Anterior cingulate cortex (tissue), 58 donors: ENCODE results near the gene CTSH.
A peak's percentile ranks its signal among the peaks of the same experiment; 100 is the strongest.
"Not testable (repeated sequence)": the region's sequence is repeated elsewhere in the genome, so short reads cannot be mapped to it uniquely, and the experiment has no call there.

Source experiments
- DNase-seq, 58 donors: peaks; one replicate each; lab custom pipeline; 2025; lab: John Stamatoyannopoulos, UW

CTSH gene

GRCh38 chr15:78944202-78944625, 632 bp downstream of the CTSH start:
- no peak for DNase-seq

DNA sequence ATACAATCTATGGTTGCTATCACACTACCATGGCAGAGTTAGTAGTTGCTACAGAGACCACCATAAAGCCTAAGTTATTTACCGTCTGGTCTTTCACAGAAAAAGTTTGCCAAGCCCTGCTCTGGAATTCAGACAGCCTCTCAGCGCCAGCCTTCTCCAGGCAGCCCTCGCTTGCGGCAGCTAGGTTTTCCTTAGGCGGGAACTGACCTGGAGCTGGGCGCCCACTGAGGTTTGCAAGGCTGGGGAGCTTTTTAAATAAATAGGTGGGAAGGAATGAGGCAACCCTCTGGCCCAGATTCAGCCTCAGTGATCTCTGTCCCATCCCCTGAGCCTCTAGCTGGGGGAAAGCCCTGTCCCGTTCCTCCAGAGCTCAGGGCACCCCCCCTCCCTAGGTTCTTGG, 1.2 kb downstream of the CTSH start:
- DNase-seq, result no peak

- no peak for DNase-seq
These were observed 2.1 kb downstream of the CTSH start for GRCh38 chr15:78942741-78943140.

GRCh38 chr15:78938658-78939488, 6.0 kb downstream of the CTSH start:
- DNase-seq, result no peak

GRCh38 chr15:78937132-78937739, 7.6 kb downstream of the CTSH start:
- DNase-seq, result no peak

GRCh38 chr15:78934655-78935023, 10.2 kb downstream of the CTSH start:
- no peak for DNase-seq

DNA sequence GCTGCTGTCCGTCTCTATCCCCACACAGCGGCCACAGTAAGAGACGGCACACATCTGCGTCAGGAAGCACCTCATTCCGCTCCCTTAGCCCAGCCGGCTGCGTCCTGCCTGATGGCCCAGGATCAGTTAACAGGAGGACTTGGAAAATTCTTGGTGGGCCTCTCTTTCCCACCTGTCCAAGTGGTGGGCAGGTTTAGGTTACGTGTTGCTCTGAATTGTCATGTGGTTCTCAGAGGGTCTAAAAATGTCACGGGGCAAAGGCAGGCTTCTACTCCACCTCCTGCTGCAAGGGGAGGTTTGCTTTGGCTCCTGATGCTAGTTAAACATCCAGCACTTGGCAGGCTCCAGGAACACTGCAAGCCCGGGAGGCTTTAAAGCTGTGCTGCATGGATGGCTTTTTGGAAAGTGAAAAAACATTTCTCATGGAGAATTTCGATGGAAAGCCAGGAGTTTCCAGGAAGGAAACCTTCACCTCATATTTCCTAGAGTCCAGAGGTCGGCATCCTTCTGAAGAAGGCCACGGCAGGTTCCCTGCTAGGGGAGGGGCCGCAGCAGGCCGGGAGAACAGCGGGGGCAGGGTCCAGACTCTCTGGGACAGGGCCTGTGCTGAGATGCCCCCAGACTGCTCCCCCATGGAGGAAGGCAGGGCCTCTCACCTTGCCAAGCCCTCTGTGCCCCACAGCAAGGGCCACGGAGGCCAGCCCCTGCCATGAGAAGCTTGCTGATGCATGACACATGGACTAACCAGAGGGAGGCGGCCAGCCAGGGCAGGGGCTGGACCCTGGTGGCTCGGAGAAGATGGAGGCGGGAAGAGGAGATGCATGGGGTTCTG, 10.8 kb downstream of the CTSH start:
- peak in 12 of 58 donors; percentile 18 to 32 (median 25) for DNase-seq

DNA sequence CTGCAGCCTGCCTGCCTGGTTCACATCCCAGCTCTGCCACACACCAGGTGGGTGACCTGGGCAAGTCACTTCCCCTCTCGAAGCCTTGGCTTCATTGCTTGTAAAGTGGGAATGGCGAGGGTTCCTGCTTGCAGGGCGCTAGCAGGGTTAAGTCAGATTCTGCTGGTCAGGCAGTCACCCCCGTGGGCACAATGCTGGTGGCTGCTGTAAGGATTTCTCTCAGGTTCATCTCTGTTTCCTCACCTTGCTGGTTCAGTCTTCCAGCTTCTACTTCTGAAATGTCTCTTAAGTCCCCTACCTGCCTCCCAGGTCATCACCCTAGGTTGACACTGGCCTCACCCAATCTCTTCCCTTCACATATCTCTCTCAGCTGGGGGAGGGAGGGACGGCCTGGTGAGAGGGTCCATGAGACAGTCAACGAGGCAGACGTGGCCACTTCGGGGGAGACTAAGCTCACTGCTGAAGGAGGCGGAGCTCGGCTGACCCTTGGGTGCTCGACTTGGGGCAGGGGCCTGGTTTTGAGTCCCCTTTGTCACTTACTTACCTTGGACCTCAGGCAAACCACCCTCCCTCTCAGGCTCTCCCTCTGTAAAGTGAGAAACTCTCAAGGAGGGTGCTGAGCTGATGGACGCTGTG, 11.5 kb downstream of the CTSH start:
- no peak for DNase-seq

- DNase-seq, result peak in 2 of 58 donors; percentile 17 to 29
These were observed 12.5 kb downstream of the CTSH start for GRCh38 chr15:78932258-78932808.

DNA sequence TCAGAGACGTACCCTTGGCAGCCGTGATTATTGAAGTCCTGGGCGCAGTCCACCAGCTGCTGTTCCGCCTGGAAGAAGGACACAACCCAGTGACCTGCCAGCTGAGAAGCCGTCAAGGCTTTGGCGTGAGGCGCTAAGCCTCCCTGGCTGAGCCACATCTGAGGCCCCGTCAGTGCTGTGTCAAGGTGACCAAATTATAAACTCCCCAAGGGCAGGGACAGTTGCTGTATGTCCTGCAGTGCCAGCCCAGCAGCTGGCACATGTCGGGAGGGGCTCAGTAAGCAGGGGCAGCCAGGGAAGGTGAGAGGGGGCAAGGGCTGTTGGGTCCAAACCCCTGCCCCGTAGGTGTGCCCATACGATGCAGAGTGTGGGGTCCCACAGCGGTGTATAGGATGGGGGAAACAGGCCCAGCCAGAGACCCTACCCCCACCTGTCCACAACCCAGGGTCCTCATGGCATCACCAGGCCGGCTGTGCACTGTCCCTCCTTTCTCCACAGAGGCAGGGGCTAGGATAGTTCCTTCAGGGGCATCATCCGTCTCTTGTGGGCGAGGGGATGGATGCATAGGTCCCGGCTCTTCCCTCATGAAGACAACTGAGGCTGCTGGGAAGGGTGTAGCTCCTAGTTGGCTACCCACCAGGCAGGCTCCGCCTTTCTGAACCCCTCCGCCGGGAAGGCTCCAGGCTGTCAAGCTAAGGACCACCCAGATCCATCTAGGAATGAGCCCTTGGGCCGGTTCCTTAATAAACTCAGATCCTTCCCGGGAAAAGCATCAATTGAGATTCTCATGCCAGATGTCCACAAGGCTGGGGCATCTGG, 13.2 kb downstream of the CTSH start:
- no peak for DNase-seq

- DNase-seq, result no peak
These were observed 14.1 kb downstream of the CTSH start for GRCh38 chr15:78930577-78931388.

DNA sequence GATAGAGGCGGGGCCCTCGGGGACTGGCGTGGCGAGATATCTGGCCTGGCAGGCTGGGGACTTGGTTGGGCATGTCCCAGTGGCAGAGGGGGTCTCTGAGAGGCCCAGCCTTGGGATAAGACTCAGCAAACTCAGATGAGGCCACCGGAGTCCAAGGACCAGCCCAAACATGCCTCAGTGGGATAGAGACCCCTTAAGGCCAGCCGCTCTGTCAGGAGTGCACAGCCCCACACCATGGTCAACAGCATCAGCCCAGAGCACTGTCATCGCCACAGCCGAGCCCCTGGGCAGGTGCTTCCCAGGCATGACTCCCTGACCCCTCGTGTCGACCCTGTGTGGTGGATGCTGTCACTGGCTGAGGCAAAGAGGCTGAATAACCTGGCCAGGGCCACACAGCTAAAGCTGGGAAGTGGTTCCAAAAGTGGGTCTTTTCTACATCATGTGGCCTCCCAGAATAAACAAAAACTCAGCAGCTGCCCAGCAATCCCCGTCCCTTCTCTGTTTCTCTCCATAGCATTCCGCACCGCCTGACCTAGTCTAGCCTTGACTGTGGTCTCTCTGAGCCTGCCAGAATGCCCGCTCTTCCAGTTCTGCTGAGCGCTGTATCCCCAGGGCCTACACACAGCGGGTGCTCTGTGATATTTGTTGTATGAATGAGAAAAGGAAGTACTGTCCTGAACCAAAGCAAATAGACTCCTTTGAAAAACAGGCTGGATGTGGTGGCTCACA, 15.1 kb downstream of the CTSH start:
- no peak for DNase-seq

DNA sequence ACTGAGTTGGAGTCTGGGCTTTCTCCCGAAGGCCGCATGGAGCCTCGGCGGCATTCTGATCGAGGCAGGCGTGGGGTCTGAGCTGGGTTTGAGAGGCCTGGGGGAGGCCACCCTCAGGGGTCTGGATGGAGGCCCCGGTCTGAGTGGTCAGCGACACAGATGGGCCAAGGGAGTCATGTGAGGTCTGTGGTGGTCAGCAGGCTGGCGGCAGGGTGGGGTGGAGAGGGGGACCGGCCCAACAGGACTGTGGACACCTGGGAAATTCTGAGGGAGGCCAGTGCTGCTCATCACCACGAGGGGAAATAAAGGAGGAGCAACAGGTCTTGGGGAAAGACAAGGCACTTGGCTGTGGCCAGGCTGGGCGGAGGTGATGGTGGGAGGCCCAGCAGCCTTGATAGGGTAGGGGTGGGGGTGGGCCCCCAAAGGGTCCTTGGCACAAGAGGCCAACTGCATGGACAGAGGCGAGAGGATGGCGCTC, 16.2 kb downstream of the CTSH start:
- no peak for DNase-seq

- not testable (repeated sequence) for DNase-seq
These were observed 16.7 kb downstream of the CTSH start for GRCh38 chr15:78928176-78928575.

DNA sequence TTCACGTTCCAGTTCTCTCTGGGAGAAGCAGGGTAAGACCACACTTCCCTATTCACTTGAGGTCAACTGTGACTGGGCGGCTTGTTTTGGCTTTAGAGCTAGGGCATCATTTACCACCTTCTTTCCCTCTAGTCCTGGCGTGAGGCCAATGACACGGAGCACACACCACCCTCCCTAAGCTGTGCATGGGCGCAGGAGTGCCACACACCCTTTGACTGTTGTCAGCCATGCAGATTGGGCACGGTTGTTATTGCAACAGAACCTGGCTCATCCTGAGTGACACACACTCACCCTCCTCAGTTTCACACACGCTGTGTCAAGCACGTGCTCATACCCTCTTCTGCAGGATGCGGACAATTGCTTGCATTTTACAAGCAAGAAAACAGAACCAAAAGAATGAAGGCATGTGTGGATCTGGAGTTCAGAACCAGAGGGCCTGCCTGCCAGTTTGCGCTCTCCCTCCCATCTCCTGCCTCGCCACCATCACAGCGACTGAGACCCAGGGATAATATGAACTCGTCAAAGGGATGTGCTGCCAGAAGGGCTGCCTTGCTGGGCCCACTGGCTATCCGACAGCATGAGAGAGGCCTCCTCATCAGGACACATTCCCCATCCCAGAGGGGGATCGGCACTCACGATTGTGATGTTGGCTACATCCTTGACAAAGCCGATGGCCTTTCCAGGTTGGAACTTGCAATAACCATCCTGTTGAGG, 17.6 kb downstream of the CTSH start:
- peak in 1 of 58 donors; percentile 29 for DNase-seq

- DNase-seq, result no peak
These were observed 18.7 kb downstream of the CTSH start for GRCh38 chr15:78925956-78926743.
